ENCODE results near the gene RHOBTB3. TPM values are rescaled to one million over a fixed set of nuclear protein-coding genes. Genes with fewer than 3 reads are reported as not detected.

Gene RHOBTB3
- total RNA-seq, 4 donors from 2014 or later, result 55.6 to 216 (median 135) TPM

DNA sequence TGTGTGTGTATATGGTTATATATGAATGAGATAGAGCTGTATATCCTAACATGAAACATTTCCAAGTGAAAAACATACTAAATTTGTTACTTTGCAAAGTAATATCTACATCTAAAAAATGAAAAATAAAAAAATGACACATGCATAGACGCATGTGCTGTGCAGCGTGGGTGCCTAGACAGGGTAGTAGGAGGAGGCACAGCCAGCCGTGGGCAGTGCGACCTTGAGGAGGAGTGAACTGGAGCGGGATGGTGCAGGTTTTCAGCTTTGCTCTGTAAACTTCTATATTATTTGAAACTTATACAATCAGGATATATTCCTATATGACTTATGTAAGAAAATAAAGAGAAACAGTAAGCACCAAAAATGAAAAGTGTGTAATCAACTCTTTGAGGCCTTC lies 106.4 kb downstream of the RHOBTB3 start:
- Histone ChIP-seq H3K27ac (no peak overlapping the region), H3K4me1 (peaks cover 0 to 25% (median 2%) of the 10 kb centered on the region in 3 donors), H3K27me3 (no peaks in the 10 kb centered on the region), H3K4me3 (no peak overlapping the region), H3K36me3 (no peaks in the 10 kb centered on the region), H3K9me3 (no peaks in the 10 kb centered on the region)
- ATAC-seq, result no peak
- WGBS, 2 donors (ENCODE audit: low coverage in 1 of 2), result 92 to 93% methylated on average over 5 of the region's 5 CpGs
- TF ChIP-seq POLR2A (IDR thresholded peaks at IDR 0.05) (no peak), EP300 (IDR thresholded peaks at IDR 0.05) (no peak), POLR2AphosphoS5 (IDR thresholded peaks at IDR 0.05) (no peak)
- TF ChIP-seq, protein P1, sequence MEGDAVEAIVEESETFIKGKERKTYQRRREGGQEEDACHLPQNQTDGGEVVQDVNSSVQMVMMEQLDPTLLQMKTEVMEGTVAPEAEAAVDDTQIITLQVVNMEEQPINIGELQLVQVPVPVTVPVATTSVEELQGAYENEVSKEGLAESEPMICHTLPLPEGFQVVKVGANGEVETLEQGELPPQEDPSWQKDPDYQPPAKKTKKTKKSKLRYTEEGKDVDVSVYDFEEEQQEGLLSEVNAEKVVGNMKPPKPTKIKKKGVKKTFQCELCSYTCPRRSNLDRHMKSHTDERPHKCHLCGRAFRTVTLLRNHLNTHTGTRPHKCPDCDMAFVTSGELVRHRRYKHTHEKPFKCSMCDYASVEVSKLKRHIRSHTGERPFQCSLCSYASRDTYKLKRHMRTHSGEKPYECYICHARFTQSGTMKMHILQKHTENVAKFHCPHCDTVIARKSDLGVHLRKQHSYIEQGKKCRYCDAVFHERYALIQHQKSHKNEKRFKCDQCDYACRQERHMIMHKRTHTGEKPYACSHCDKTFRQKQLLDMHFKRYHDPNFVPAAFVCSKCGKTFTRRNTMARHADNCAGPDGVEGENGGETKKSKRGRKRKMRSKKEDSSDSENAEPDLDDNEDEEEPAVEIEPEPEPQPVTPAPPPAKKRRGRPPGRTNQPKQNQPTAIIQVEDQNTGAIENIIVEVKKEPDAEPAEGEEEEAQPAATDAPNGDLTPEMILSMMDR (IDR thresholded peaks at IDR 0.05), result no peak

DNA sequence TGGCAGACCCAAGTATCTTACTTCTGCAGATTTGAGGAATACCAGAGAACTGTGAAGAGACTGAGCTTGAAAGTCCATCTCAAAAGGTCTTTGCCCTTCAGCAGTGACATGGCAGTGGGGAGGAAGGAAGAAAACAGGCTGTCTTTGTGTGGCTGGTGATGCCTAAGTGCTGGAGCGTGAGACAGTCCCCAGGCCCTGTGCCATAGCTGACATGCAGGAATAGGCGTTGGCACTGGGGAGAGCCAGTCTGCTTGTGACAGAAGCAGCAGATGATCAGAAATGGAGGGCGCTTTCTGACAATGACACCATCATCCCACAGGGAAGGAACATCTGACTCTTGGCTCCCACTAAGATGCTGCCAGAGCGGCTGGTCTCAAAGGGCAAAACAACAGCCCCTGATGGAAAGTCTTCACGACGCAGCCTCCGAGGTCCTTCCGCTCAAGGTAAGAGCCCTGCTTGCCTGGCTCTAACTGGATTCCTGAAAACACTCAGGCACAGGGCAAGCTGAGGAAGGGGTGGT lies 106.9 kb downstream of the RHOBTB3 start:
- Histone ChIP-seq H3K27me3 (no peaks in the 10 kb centered on the region), H3K36me3 (no peaks in the 10 kb centered on the region), H3K27ac (no peak overlapping the region), H3K9me3 (no peaks in the 10 kb centered on the region), H3K4me1 (peaks cover 0 to 30% (median 3%) of the 10 kb centered on the region in 3 donors), H3K4me3 (no peak overlapping the region)
- 94% methylated on average over 6 of the region's 8 CpGs; no CpG with 5 or more reads in 1 of the 2 donors for WGBS, 2 donors (ENCODE audit: low coverage in 1 of 2)
- no peak for ATAC-seq
- TF ChIP-seq POLR2A (IDR thresholded peaks at IDR 0.05) (no peak), POLR2AphosphoS5 (IDR thresholded peaks at IDR 0.05) (no peak), EP300 (IDR thresholded peaks at IDR 0.05) (no peak)
- TF ChIP-seq, protein P1 (IDR thresholded peaks at IDR 0.05), result no peak

DNA sequence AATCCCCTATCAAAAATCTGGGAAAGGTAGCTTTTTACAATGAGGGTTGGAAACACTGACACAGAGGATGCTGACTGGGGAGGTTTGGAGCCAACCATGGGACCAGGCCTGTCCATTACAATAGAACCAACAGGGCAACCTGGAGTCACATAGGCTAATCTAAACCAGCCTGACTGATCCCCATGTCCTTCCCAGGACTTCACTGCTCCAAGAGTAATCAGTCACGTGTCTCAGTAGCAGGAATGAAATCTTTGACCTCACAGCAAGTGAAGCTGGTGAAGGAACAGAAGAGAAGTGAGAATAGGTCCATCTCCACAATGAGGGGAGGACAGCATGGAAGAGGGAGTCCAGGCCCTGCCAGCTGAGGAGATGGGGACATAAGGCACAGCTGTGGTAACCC lies 107.4 kb downstream of the RHOBTB3 start:
- ATAC-seq, result no peak
- TF ChIP-seq, protein P1 (IDR thresholded peaks at IDR 0.05), result no peak
- no peak for TF ChIP-seq POLR2AphosphoS5 (IDR thresholded peaks at IDR 0.05)
- TF ChIP-seq EP300 (IDR thresholded peaks at IDR 0.05), result no peak
- no peak for TF ChIP-seq POLR2A (IDR thresholded peaks at IDR 0.05)

DNA sequence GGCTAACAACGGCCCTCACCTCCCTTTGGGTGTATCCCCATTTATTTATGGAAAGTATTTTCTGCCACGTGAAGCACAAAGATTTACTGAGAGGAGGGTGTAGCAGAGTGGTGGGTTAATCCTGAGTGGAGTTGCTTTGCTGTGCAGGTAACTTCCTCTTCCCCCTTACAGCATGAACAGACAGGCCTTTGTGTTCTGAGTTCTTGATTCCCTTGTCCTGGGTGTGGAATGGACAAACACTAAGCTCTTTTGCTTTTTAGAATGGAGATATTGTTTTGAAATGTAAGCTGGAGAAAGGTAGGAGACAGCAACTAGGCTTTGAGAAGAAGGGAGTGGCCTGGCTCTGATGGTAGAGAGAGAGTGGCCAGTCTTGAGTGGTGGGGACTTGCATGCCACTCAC lies 108.5 kb downstream of the RHOBTB3 start:
- no peak for ATAC-seq
- no peak overlapping the region for H3K4me3 ChIP-seq
- peaks cover 0 to 24% (median 3%) of the 10 kb centered on the region in 3 donors for H3K4me1 ChIP-seq
- H3K9me3 ChIP-seq, result no peaks in the 10 kb centered on the region
- no peaks in the 10 kb centered on the region for H3K27me3 ChIP-seq
- TF ChIP-seq EP300 (IDR thresholded peaks at IDR 0.05) (no peak), POLR2AphosphoS5 (IDR thresholded peaks at IDR 0.05) (no peak), POLR2A (IDR thresholded peaks at IDR 0.05) (no peak)
- TF ChIP-seq, protein P1 (IDR thresholded peaks at IDR 0.05), result no peak
- H3K27ac ChIP-seq, result no peak overlapping the region
- H3K36me3 ChIP-seq, result no peaks in the 10 kb centered on the region
- 80% methylated on average over 1 of the region's 2 CpGs; no CpG with 5 or more reads in 1 of the 2 donors for WGBS, 2 donors (ENCODE audit: low coverage in 1 of 2)

More for the DNA sequence above, 107.4 kb downstream of the RHOBTB3 start:
- no peaks in the 10 kb centered on the region for H3K9me3 ChIP-seq
- no CpG with 5 or more reads among the region's 1 CpG for WGBS, 2 donors (ENCODE audit: low coverage in 1 of 2)
- no peaks in the 10 kb centered on the region for H3K27me3 ChIP-seq
- no peak overlapping the region for H3K4me3 ChIP-seq
- H3K27ac ChIP-seq, result no peak overlapping the region
- H3K4me1 ChIP-seq, result peaks cover 0 to 30% (median 3%) of the 10 kb centered on the region in 3 donors
- no peaks in the 10 kb centered on the region for H3K36me3 ChIP-seq
